Nephron (organoid): Measurements from ENCODE around the gene CACNB1.

Experiments used
- H3K27ac Mint-ChIP-seq, 3 experiments: 2 replicates each; pipeline ENCODE4 v1.8.0; 2020; ENCODE audit warnings: mixed read lengths in 3 of 3, mild to moderate bottlenecking in 2 of 3, moderate library complexity in 1 of 3
- H3K27me3 Mint-ChIP-seq: 2 replicates; pipeline ENCODE4 v1.8.0; 2021; ENCODE audit warnings: low read depth, mild to moderate bottlenecking, moderate library complexity, mixed read lengths
- H3K36me3 Mint-ChIP-seq: 2 replicates; pipeline ENCODE4 v1.8.0; 2020; ENCODE audit warnings: low read depth, mixed read lengths
- H3K4me1 Mint-ChIP-seq: 2 replicates; pipeline ENCODE4 v1.8.0; 2020; ENCODE audit warnings: mixed read lengths
- H3K4me3 Mint-ChIP-seq, 3 experiments: 2 replicates each; pipeline ENCODE4 v1.8.0; 2020; ENCODE audit warnings: mild to moderate bottlenecking in 3 of 3, mixed read lengths in 3 of 3, moderate library complexity in 2 of 3
- H3K9me3 Mint-ChIP-seq: 2 replicates; pipeline ENCODE4 v1.8.0; 2020; ENCODE audit warnings: mixed read lengths
- CTCF ChIP-seq, 3 experiments: fragments of 200-600 bp; sonication (generic); IDR thresholded peaks; one replicate each; pipeline ENCODE4 v1.5.0; 2021; ENCODE audit warnings: antibody characterized with exemption in 3 of 3; ENCODE audit not compliant: unreplicated experiment in 3 of 3

The CACNB1 gene

GRCh38 chr17:39236450-39236927, 39.0 kb upstream of the CACNB1 start:
- Mint-ChIP-seq H3K9me3 (no peaks in the 10 kb centered on the region), H3K4me1 (peaks cover 12% of the 10 kb centered on the region), H3K27me3 (peaks cover 26% of the 10 kb centered on the region), H3K27ac (no peak overlapping the region), H3K36me3 (no peaks in the 10 kb centered on the region), H3K4me3 (no peak overlapping the region)
- TF ChIP-seq CTCF (IDR thresholded peaks at IDR 0.05; ENCODE audit: unreplicated experiment in 3 of 3), result no peak

DNA sequence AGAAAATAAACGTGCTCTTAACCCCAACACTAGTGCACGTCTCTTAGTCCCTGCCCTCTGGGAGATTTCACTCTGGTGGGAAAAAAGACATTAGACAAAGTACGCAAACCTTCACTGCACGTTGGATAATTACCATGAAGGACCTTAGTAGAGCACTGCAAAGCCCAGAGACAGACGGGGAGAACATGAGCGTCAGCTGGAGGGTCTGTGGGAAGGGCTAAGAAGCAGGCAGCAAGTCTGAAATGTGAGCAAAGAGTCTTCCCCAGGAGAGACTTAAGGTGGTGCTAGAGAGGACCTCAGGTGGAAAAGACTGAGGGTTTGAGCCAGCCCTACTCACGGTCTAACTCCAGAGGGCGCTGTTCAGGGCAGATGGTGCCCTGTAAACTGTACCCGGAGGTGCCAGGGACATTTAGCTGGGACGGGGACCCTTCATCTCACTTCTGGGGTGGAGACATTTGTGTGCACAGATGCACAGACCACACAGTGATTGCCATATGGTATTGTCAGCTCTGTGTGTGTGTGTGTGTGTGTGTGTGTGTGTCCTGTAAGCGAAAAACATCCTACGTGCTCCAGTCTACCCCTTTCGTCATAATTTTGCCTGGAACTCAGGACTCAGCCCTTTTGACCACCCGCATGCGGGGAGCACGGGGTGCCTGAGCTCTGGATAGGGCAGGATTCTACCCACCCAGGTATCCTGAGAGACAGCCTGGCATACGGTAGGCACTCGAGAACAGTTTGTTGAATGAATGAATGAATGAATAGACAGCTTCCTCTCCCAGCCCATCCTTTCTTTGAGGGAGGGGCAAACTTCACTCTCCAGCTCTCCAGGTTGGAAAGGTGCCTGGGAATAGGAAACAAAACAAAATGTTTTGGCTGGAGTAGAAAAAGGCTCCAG, 38.3 kb upstream of the CACNB1 start:
- Mint-ChIP-seq H3K4me3 (no peak overlapping the region), H3K27me3 (peaks cover 26% of the 10 kb centered on the region), H3K4me1 (peaks cover 15% of the 10 kb centered on the region), H3K27ac (peak overlapping the region in 1 of 3 experiments; percentile 5), H3K36me3 (no peaks in the 10 kb centered on the region), H3K9me3 (no peaks in the 10 kb centered on the region)
- TF ChIP-seq CTCF (IDR thresholded peaks at IDR 0.05; ENCODE audit: unreplicated experiment in 3 of 3), result peak; percentile 47 to 70 (median 69)

DNA sequence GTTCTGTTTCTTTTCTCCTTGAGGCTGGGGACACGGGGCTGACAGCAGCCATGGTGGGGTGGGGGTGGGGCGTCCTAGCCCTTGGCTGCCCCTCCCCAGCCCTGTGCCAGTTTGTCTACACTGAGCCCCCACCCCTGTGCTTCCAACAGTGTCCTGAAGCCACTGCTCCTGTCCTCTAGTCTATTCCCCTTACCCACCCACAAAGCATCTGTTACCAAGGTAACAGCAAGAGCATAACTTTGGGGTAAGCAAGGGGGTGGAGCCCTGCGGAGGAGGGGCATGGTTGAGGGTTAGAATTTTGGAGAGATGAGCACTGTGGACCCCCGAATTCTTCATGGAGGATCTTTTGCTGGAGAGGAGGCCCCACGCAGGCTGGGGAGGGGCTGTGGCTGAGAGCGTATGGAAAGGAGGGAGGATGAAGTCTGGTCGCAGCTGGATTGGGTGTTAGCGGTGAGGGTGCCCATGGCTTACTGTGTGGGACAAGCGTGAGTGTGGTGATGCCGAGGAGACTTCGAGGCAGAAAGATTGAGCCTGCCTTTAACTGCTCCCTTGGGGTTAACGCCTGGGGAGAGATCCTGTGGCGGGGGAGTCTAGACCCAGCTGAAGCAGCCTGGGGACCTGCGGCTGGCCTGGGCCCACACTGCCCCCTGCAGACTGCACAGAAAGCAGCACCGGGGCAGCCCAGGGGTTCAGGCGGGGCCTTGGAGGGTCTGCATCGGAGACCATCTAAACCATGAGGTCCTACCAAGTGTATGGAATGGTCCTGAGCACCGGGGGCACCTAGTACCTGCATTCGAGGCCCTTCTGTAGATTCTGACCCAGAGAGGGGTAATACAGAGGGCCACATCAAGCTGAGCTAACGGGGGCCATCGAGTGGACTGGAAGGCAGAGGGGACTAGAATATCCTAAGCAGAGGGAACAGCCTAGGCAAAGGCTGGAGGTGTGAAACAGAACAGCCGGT, 34.4 kb upstream of the CACNB1 start:
- peak; percentile 70 to 77 (median 70) for TF ChIP-seq CTCF (IDR thresholded peaks at IDR 0.05; ENCODE audit: unreplicated experiment in 3 of 3)
- peak overlapping the region in 2 of 3 experiments; percentile 59 to 63 for H3K4me3 Mint-ChIP-seq
- H3K27me3 Mint-ChIP-seq, result peaks cover 31% of the 10 kb centered on the region
- no peaks in the 10 kb centered on the region for H3K9me3 Mint-ChIP-seq
- no peaks in the 10 kb centered on the region for H3K36me3 Mint-ChIP-seq
- H3K4me1 Mint-ChIP-seq, result peaks cover 15% of the 10 kb centered on the region
- peak overlapping the region in 2 of 3 experiments; percentile 1 to 17 for H3K27ac Mint-ChIP-seq

DNA sequence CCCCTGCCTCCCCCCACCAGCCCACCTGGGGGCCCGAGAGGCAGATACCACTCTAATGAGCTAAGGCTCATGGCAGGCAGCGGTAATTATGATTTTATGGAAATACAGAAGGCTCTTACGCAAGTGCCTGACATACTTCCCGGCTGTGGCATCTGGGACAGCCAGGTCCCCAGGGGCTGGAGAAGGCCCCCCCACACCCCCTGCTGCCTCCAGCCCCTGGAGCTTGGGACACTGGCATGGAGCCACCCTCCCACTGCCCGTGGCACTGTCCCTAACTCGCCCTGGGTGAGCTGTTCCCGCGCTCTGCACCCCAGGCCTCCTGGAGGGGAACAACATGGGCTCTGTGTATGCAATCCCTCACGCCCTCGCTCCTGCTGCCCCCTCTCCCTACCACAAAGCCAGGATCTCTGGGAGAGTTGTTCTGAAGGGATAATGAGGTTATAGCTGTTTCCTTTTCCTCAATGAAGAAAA, 33.7 kb upstream of the CACNB1 start:
- H3K27ac Mint-ChIP-seq, result no peak overlapping the region
- no peaks in the 10 kb centered on the region for H3K36me3 Mint-ChIP-seq
- H3K9me3 Mint-ChIP-seq, result no peaks in the 10 kb centered on the region
- peaks cover 17% of the 10 kb centered on the region for H3K4me1 Mint-ChIP-seq
- peaks cover 34% of the 10 kb centered on the region for H3K27me3 Mint-ChIP-seq
- no peak overlapping the region for H3K4me3 Mint-ChIP-seq
- no peak for TF ChIP-seq CTCF (IDR thresholded peaks at IDR 0.05; ENCODE audit: unreplicated experiment in 3 of 3)

GRCh38 chr17:39230361-39230760, 32.9 kb upstream of the CACNB1 start:
- TF ChIP-seq CTCF (IDR thresholded peaks at IDR 0.05; ENCODE audit: unreplicated experiment in 3 of 3), result no peak
- Mint-ChIP-seq H3K36me3 (no peaks in the 10 kb centered on the region), H3K27ac (no peak overlapping the region), H3K4me1 (peaks cover 15% of the 10 kb centered on the region), H3K4me3 (no peak overlapping the region), H3K27me3 (peaks cover 38% of the 10 kb centered on the region), H3K9me3 (no peaks in the 10 kb centered on the region)
